Upper lobe of left lung (tissue), 6 donors: ENCODE measurements around the gene GLTP. TPM values are rescaled to one million over a fixed set of nuclear protein-coding genes. Genes with fewer than 3 reads are reported as not detected.

Source experiments
- ATAC-seq, 2 donors: fragments of 200-7000 bp; cut with Tn5 transposase; one replicate each; pipeline ENCODE4 v1.9.1; 2022; ENCODE audit warnings: mild to moderate bottlenecking in 2 of 2, moderate library complexity in 2 of 2; ENCODE audit not compliant: low FRiP score in 2 of 2
- DNase-seq, 2 donors: peaks; one replicate each; pipeline ENCODE4 v3.0.0-alpha.2; 2019 to 2020
- H3K27ac ChIP-seq, 4 donors: fragments of 200-600 bp; sonication (generic); one replicate each; pipeline ENCODE4 v1.5.1; 2016 to 2019
- H3K27me3 ChIP-seq, 4 donors: fragments of 200-600 bp; sonication (generic); one replicate each; pipeline ENCODE4 v1.5.1; 2017 to 2019
- H3K36me3 ChIP-seq, 4 donors: fragments of 200-600 bp; sonication (generic); one replicate each; pipeline ENCODE4 v1.5.1; 2016 to 2019
- H3K4me1 ChIP-seq, 4 donors: fragments of 200-600 bp; sonication (generic); one replicate each; pipeline ENCODE4 v1.5.1; 2018 to 2019
- H3K4me3 ChIP-seq, 4 donors: fragments of 200-600 bp; sonication (generic); one replicate each; pipeline ENCODE4 v1.5.1; 2017 to 2019; ENCODE audit warnings: mild to moderate bottlenecking in 2 of 4, moderate library complexity in 1 of 4
- H3K9me3 ChIP-seq, 4 donors: fragments of 200-600 bp; sonication (generic); one replicate each; pipeline ENCODE4 v1.5.1; 2018 to 2019
- EP300 ChIP-seq, 4 donors: sonication (generic); formaldehyde crosslinking; IDR thresholded peaks; one replicate each; pipeline ENCODE4 v1.5.1; 2017; ENCODE audit warnings: antibody characterized with exemption in 4 of 4, control low read depth in 2 of 4
- POLR2A ChIP-seq, 4 donors: fragments of 450-650 bp; IDR thresholded peaks; one replicate each; pipeline ENCODE4 v1.5.1; 2016 to 2017; ENCODE audit warnings: antibody characterized with exemption in 4 of 4, mild to moderate bottlenecking in 2 of 4
- POLR2AphosphoS5 ChIP-seq, 2 donors: sonication (generic); formaldehyde crosslinking; IDR thresholded peaks; one replicate each; pipeline ENCODE4 v1.5.1; 2017; ENCODE audit warnings: antibody characterized with exemption in 2 of 2
- WGBS, 2 donors: methylation state at CpG; one replicate each; pipeline ENCODE4 v1.1.5; 2017 to 2018; 5-methylcytosine and 5-hydroxymethylcytosine counted together
- total RNA-seq, 6 donors: library from RNA; depleted of rRNA in 4 of 6; stranded (reverse); fragments of >200 nt in 4 of 6; gene quantifications; one replicate each; pipeline versions ENCODE4 v1.1.0 to v1.2.1, GENCODE V29; 2016 to 2021
- TF ChIP-seq, protein P1 (sequence below), 6 experiments: fragments of 450-650 bp in 4 of 6; fragments of 200-600 bp in 2 of 6; sonication (generic) in 2 of 6; IDR thresholded peaks; one replicate each; pipeline ENCODE4 v1.5.1; 2016 to 2019; ENCODE audit warnings: antibody characterized with exemption in 6 of 6
- donor health status: DM: no; HTN: no; CAD: no; lungs with moderate emphysema.
- donor health status: DM: no; HTN: yes; CAD: no; lungs with severe emphysema.

Gene GLTP
- total RNA-seq, 6 donors from 2014 or later, result 24.7 to 59.7 (median 46.6) TPM

- Histone ChIP-seq H3K27ac (no peak overlapping the region), H3K9me3 (no peaks in the 10 kb centered on the region), H3K27me3 (no peaks in the 10 kb centered on the region), H3K36me3 (peaks cover 0 to under 1% (median under 1%) of the 10 kb centered on the region in 4 donors), H3K4me1 (peaks cover 29 to 59% (median 41%) of the 10 kb centered on the region in 4 donors), H3K4me3 (no peak overlapping the region)
- WGBS, 2 donors, result 74 to 76% methylated on average over 10 of the region's 10 CpGs
- TF ChIP-seq POLR2A (IDR thresholded peaks at IDR 0.05) (no peak), EP300 (IDR thresholded peaks at IDR 0.05) (no peak), POLR2AphosphoS5 (IDR thresholded peaks at IDR 0.05) (no peak)
- TF ChIP-seq, protein P1, sequence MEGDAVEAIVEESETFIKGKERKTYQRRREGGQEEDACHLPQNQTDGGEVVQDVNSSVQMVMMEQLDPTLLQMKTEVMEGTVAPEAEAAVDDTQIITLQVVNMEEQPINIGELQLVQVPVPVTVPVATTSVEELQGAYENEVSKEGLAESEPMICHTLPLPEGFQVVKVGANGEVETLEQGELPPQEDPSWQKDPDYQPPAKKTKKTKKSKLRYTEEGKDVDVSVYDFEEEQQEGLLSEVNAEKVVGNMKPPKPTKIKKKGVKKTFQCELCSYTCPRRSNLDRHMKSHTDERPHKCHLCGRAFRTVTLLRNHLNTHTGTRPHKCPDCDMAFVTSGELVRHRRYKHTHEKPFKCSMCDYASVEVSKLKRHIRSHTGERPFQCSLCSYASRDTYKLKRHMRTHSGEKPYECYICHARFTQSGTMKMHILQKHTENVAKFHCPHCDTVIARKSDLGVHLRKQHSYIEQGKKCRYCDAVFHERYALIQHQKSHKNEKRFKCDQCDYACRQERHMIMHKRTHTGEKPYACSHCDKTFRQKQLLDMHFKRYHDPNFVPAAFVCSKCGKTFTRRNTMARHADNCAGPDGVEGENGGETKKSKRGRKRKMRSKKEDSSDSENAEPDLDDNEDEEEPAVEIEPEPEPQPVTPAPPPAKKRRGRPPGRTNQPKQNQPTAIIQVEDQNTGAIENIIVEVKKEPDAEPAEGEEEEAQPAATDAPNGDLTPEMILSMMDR (IDR thresholded peaks at IDR 0.05), result no peak
- DNase-seq (no peak), ATAC-seq (no peak)
These were observed 2.7 kb downstream of the GLTP start for GRCh38 chr12:109877504-109878246.

DNA sequence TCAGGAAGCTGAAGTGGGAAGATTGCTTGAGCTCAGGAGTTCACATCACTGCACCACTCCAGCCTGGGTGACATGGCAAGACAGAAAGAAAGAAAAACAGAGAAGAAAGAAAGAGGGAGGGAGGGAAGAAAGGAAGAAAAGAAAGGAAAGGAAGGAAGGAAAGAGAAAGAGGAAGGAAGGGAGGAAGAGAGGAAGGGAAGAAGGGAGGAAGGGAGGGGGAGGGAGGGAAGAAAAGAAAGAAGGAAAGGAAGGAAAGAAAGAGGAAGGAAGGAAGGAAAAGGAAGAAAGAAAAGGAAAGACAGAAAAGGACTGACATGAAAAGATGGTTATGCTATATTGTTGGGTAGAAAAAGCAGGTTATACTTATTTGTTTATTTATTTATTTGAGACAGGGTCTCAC, 3.9 kb downstream of the GLTP start:
- peaks cover 29 to 71% (median 45%) of the 10 kb centered on the region in 4 donors for H3K4me1 ChIP-seq
- peaks cover 0 to 9% (median 4%) of the 10 kb centered on the region in 4 donors for H3K36me3 ChIP-seq
- ATAC-seq (no peak), DNase-seq (no peak)
- TF ChIP-seq EP300 (IDR thresholded peaks at IDR 0.05) (no peak), POLR2AphosphoS5 (IDR thresholded peaks at IDR 0.05) (no peak), POLR2A (IDR thresholded peaks at IDR 0.05) (no peak)
- TF ChIP-seq, protein P1 (IDR thresholded peaks at IDR 0.05), result no peak
- H3K27me3 ChIP-seq, result no peaks in the 10 kb centered on the region
- H3K27ac ChIP-seq, result peak overlapping the region in 1 of 4 donors; percentile 1
- no peaks in the 10 kb centered on the region for H3K9me3 ChIP-seq
- no peak overlapping the region for H3K4me3 ChIP-seq

- peaks cover 24 to 70% (median 40%) of the 10 kb centered on the region in 4 donors for H3K4me1 ChIP-seq
- ATAC-seq, result no peak
- WGBS, 2 donors, result 63 to 75% methylated on average over 6 of the region's 6 CpGs
These were observed 4.7 kb downstream of the GLTP start for GRCh38 chr12:109875572-109876131.

DNA sequence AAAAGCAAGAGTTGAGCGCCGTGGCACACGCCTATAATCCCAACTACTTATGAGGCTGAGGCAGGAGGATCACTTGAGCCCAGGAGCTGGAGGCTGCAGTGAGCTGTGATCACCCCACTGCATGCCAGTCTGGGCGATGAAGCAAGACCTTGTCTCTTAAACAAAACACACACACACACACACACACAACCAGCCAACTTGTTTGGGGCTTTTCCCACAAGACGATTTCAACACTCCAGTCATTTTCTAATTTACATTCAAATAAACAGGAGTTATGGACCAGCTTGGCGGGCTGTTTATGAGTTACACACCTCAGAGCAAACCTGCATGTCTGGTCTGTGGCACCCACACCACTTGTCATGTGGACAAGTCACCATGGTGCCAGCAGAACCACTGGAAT, 6.7 kb downstream of the GLTP start:
- Histone ChIP-seq H3K4me3 (no peak overlapping the region), H3K4me1 (peaks cover 20 to 64% (median 32%) of the 10 kb centered on the region in 4 donors), H3K27me3 (no peaks in the 10 kb centered on the region), H3K9me3 (no peaks in the 10 kb centered on the region), H3K27ac (no peak overlapping the region), H3K36me3 (peaks cover 0 to 9% (median 4%) of the 10 kb centered on the region in 4 donors)
- ATAC-seq, result peak in 1 of 2 donors; percentile 32
- WGBS, 2 donors, result 77 to 78% methylated on average over 5 to 6 of the region's 6 CpGs
- TF ChIP-seq POLR2A (IDR thresholded peaks at IDR 0.05) (no peak), POLR2AphosphoS5 (IDR thresholded peaks at IDR 0.05) (no peak), EP300 (IDR thresholded peaks at IDR 0.05) (no peak)
- TF ChIP-seq, protein P1 (IDR thresholded peaks at IDR 0.05), result no peak
- peak in 1 of 2 donors; percentile 39 for DNase-seq

More at GRCh38 chr12:109875572-109876131, 4.7 kb downstream of the GLTP start:
- Histone ChIP-seq H3K9me3 (no peaks in the 10 kb centered on the region), H3K27me3 (no peaks in the 10 kb centered on the region), H3K36me3 (peaks cover 0 to 9% (median 4%) of the 10 kb centered on the region in 4 donors), H3K4me3 (no peak overlapping the region), H3K27ac (peak overlapping the region in 3 of 4 donors; percentile 3 to 61 (median 37))
- peak; percentile 43 to 85 for DNase-seq
- no peak for TF ChIP-seq EP300 (IDR thresholded peaks at IDR 0.05)
- TF ChIP-seq, protein P1 (IDR thresholded peaks at IDR 0.05), result no peak
- TF ChIP-seq POLR2A (IDR thresholded peaks at IDR 0.05), result no peak
- no peak for TF ChIP-seq POLR2AphosphoS5 (IDR thresholded peaks at IDR 0.05)
